Measurements from ENCODE around the gene ARID2. TPM values are rescaled to one million over a fixed set of nuclear protein-coding genes. Genes with fewer than 3 reads are reported as not detected.

Gene ARID2
- total and polyA plus RNA-seq, 2 experiments from 2014 or later: 26.5 to 54.9 TPM

- no peak for TF ChIP-seq ZNF462 (CRISPR knock-in tag; IDR thresholded peaks at IDR 0.05)
- no peak for TF ChIP-seq ETS1 (IDR thresholded peaks at IDR 0.05)
Observed at GRCh38 chr12:45890276-45890675, 160.8 kb downstream of the ARID2 start (continued).

- DNase-seq (ENCODE audit: low spot score): peak; percentile 79
Observed at GRCh38 chr12:45893240-45893639, 163.7 kb downstream of the ARID2 start.

More at GRCh38 chr12:45893240-45893639, 163.7 kb downstream of the ARID2 start:
- TF ChIP-seq CTCF (conservative IDR thresholded peaks at IDR 0.05; ENCODE audit: low read depth in 2 of 2): peak; percentile 63 to 66
- TF ChIP-seq ZNF114 (CRISPR knock-in tag; IDR thresholded peaks at IDR 0.05): no peak
- Histone ChIP-seq H3K27ac (ENCODE audit: low read depth) (no peak overlapping the region), H3K36me3 (ENCODE audit: insufficient read depth) (peaks cover 3% of the 10 kb centered on the region; the same call in 1 of the 2 replicates), H3K4me2 (no peak overlapping the region), H4K20me1 (replicated peaks; ENCODE audit: insufficient read depth) (no peaks in the 10 kb centered on the region), H2AFZ (no peak overlapping the region), H3K27me3 (ENCODE audit: insufficient read depth) (no peaks in the 10 kb centered on the region), H3K9me2 (ENCODE audit: insufficient read depth) (no peaks in the 10 kb centered on the region), H3K4me3 (no peak overlapping the region), H3K4me1 (ENCODE audit: insufficient read depth) (no peaks in the 10 kb centered on the region), H3F3A (replicated peaks; ENCODE audit: low read depth) (no peaks in the 10 kb centered on the region), H3K79me2 (replicated peaks; ENCODE audit: insufficient read depth) (no peaks in the 10 kb centered on the region)
- H3K4me1 Mint-ChIP-seq: peaks cover 10% of the 10 kb centered on the region; the same call in 2 of the 3 replicates
- ATAC-seq: peak; percentile 96
- H3K4me3 Mint-ChIP-seq: no peak overlapping the region
- peaks cover 50% of the 10 kb centered on the region for H3K36me3 Mint-ChIP-seq (ENCODE audit: low read depth)
- no peak overlapping the region for H3K27ac Mint-ChIP-seq
- H3K9me3 Mint-ChIP-seq: no peaks in the 10 kb centered on the region; the same call in 2 of the 3 replicates
- peaks cover 3% of the 10 kb centered on the region for H3K27me3 Mint-ChIP-seq (ENCODE audit: insufficient read depth, low read depth, poor library complexity)
